ENCODE results near the gene HCK. TPM values are rescaled to one million over a fixed set of nuclear protein-coding genes. Genes with fewer than 3 reads are reported as not detected.

Gene HCK
- not detected in 2 replicates for total RNA-seq
- 0.26 TPM for polyA plus RNA-seq (2012)

DNA sequence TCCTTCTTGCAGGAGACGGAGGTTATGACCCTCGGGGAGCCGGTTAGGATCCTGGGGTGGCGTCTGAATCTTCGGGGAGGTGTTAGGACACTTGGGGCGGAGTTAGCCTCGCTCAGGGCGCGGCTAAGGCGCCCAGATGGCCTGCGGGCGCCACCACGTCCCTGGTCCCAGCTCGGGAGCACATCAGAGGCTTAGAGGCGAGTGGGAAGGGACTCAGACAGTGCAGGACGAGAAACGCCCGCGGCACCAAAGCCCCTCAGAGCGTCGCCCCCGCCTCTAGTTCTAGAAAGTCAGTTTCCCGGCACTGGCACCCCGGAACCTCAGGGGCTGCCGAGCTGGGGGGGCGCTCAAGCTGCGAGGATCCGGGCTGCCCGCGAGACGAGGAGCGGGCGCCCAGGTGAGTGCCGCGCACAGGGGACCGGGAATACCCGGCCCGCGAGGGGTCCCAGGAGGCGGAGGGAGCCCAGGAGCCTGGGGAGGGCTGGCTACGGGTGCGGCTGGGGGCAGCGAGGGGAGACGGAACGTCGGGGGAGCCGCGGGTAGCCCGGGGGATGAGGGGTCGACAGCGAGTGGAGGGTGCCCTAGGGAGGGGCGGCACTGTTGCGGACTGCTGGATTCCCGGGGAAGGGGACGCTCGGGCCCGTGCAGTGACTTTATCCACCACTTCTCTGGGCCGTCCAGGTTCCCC, at the start of gene HCK:
HCK (plus strand) TSS at position 153 of the 688 bp plus-strand sequence.
- DNase-seq (ENCODE audit: low read depth): no peak

DNA sequence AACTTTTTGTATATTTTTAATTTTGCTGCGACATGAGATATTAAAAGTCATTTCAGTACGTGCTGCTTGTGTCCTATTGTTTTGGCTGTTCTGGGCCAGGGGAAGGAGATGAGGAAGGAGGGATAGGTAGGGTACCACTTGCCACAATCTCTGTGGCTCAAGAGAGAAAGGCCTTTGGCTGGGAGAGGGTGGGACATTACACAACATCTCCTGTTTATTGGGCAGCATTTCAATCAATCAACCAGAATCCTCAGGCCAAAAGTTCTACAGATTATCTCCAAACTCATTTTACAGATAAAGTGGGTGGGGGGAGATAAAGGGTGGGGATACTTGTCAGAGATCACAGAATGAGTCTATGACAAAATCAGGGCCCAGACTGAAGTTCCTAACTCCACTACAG, 48.7 kb upstream of the HCK start:
- DNase-seq (ENCODE audit: low read depth): no peak

DNA sequence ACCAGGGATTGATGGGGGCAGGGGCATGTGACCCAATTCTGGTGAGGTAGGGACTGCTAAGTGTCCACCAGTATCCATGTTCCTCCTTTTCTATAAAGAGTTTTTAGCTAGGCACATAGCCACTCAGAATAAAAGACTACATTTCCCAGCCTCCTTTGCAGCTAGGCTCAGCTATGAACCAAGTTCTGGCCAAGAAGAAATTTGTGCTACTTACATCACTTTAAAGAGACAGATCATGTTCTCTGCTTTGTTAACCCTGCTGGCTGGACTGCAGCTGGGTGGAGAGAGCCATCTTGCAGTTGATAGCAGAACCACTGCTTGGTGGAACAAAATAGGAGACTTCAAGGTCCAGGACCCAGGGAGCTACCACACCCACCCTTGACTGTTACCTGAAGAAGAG, 47.1 kb upstream of the HCK start:
- no peak for DNase-seq (ENCODE audit: low read depth)

DNA sequence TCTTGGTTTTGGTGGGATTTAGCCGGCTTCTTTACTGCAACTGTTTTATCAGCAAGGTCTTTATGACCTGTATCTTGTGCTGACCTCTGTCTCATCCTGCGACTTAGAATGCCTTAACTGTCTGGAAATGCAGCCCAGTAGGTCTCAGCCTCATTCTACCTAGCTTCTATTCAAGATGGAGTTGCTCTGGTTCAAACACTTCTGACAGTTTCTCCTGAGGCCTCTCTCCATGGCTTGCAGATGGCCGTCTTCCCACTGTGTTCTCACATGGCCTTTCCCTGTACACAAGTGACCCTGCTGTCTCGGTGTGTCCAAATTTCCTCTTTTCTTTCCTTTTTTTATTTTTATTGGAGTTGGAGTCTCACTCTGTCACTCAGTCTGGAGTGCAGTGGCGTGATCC, 46.0 kb upstream of the HCK start:
- no peak for DNase-seq (ENCODE audit: low read depth)

DNA sequence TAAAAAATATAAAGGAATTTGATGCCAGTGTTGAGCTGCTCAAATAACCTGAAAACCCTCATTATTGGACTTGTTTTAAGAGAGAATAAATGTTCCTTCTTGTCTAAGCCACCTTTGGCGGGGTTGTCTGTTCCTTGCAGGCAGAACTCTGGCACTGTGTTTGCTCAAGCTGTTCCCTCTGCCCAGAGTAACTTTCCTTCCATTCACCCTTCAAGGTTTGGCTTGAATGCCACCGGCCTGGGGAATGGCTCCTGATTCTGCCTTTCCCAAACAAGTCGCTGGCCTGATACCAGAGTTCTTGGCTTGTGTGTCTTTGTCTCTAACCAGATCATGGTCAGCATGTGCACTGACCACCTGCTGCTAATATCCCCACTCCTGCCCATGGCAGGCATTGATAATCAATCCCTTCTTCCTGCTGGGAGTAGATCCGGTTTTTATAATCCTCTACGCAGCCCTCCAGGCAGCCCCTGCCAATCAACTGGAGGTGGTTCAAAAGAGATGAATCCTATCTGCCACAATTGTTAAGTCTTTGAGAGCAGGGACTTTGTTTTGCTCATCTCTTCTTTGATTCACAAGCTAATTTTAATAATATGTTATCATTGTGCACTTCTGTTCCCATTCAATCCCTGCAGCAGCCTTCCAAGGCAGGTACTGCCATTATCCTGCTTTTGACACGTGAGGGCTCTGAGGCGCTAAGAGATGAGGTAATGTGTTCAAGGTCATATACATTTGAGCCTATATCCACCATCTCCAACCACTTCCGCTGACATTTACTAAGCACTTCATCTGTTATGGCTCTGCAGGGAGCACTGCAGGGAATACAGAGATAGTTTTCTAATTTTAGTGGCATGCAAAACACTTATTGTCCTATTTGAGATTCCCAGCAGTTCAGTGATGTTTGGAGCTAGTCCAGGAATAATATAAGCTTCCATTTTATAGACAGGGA, 44.9 kb upstream of the HCK start:
- no peak for DNase-seq (ENCODE audit: low read depth)

DNA sequence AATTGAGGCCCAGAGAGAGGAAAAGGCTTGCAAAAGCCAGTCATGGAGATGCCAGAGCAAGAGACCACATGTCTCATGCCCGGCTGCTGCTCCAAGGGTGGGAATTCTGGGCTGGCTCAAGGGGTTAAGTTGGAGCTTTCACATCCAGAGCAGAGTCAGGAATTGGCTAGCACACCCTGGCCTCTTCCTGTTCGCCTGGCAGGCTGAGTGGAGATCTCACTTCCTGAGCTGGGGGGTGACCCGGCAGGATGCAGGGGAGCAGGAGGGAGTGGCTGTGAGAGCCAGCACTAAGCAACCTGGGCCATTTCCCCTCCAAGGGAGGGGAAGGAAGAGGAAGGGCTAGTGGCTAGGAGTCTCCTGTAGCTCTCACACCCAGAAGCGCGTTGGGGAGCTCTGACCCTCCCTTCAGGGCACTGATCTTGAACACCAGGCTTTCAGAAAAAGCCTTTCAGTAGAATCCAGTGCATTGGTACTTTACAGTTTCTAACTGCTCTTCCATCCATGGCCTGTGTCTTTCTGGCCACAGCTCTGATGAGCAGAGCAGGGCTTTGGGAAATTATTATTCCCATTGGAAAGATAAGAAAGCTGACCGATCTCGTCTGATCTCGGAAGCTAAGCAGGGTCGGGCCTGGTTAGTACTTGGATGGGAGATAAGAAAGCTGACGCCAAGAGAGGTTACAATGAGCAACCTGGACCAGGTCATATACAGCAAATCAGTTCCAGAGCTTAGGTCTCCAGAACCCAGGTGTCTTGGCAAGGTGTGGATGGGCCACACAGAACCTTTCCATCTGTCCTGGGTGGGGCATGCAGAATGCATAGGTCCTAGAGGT, 44.0 kb upstream of the HCK start:
- DNase-seq (ENCODE audit: low read depth): no peak

DNA sequence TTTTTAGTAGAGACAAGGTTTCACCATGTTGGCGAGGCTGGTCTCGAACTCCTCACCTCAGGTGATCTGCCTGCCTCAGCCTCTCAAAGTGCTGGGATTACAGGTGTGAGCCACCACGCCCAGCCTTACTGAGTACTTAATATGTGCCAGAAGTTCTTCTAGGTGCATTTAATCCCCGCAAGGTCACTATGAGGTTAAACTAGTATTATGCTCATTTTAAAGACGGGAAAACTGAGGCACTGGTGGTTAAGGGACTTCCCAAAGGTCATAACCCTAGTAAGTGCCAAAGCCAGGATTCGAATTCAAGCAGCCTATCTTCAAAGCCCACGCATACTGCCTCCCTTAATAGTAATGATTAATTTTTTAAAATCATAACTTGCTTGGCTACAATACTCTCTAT, 42.5 kb upstream of the HCK start:
- DNase-seq (ENCODE audit: low read depth): no peak

DNA sequence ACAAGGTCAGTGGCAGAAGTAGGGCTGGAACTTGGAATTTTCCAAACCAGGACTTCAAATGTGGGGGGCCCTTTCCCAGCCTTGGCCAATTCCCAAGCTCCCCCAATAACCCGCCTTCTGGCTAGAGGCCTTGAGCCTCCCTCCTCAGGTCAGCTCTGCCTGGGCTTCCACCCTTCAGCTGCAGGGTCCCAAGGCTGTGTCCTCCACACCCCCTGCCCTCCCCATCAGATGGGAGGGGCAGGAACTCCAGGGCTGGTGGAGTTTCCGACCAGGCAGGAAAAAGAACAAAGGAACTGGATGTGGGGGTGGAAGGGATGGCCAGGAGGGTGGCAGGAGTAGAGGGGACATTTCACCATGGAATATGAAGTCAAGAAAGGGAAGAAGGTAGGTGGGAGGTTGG, 41.9 kb upstream of the HCK start, which contains the start of gene CCM2L:
CCM2L (plus strand) TSS at position 338 of the 400 bp plus-strand sequence; CDS start at position 355, 17 bp downstream.
- no peak for DNase-seq (ENCODE audit: low read depth)

DNA sequence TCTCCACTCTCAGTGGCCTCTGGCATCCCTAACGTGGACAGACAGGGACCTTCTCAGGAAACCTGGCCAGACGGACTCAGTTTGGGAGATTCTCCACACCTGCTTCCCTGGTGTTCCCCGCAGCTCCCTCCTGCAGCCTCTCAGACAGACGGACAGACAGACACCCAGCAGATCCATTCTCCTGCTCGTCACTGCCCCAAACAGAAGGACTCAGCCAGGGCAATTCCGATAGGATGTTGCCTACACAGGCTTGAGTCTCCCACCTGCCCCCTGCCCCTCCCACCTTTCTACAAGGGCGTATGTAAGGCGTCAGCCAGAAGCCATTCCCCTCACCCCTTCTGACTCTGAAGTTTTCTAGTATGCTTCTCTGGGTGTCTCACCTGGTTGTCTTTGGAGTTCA, 41.4 kb upstream of the HCK start:
- no peak for DNase-seq (ENCODE audit: low read depth)

DNA sequence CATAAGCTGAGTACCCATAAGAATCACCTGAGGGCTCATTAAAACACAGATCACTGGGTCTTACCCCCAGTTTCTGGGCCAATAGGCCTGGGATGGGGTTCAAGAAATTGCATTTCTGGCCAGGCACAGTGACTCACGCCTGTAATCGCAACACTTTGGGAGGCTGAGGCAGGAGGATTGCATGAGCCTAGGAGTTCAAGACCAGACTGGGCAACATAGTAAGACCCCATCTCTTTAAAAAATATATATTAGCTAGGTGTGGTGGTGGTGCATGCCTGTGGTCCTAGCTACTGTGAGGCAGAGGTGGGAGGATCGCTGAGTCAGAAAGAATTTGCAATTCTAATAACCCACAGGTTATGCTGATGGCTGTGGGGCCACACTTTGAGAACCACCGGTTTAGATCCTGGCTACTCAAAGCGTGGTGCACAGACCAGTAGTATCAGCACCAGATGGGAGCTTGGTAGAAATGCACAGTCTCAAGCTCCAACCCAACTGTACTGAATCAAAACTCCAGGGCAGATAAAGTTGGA, 39.8 kb upstream of the HCK start:
- DNase-seq (ENCODE audit: low read depth): no peak

DNA sequence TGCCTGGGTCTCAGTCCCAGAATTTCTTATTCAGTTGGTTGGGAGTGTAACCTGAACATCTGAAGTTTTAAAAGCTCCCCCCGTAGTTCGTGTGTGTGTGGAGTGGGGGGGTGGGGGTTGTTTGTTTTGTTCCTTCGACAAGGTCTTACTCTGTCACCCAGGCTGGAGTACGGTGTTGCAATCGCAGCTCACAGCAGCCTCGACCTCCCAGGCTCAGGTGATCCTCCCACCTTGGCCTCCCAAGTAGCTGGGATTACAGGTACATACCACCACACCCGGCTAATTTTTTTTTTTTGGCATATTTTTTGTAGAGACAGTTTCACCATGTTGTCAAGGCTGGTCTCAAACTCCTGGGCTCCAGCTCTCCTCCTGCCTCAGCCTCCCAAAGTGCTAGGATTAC, 38.7 kb upstream of the HCK start:
- DNase-seq (ENCODE audit: low read depth): no peak

DNA sequence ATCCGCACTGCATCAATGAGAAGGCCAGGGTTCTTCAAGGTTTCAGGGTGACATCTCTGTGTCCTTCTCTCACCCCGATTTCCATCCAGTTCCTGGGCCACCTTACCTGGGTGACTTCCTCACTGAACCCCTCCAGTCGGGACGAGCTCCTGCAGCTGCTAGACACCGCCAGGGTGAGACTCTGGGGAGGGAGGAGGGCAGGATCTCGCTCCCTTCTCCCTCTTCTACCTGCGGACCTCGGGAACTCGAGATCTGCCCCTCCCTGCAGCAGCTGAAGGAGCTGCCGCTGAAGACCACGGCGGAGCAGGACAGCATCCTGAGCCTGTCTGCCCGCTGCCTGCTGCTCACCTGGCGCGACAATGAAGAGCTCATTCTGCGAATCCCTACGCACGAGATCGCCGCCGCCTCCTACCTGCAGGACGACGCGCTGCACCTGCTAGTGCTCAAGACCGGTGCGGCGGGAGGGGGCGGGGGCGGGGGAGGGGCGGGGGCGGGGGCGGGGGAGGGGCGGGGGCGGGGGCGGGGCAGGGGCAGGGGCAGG, 34.3 kb upstream of the HCK start:
- no peak for DNase-seq (ENCODE audit: low read depth)

DNA sequence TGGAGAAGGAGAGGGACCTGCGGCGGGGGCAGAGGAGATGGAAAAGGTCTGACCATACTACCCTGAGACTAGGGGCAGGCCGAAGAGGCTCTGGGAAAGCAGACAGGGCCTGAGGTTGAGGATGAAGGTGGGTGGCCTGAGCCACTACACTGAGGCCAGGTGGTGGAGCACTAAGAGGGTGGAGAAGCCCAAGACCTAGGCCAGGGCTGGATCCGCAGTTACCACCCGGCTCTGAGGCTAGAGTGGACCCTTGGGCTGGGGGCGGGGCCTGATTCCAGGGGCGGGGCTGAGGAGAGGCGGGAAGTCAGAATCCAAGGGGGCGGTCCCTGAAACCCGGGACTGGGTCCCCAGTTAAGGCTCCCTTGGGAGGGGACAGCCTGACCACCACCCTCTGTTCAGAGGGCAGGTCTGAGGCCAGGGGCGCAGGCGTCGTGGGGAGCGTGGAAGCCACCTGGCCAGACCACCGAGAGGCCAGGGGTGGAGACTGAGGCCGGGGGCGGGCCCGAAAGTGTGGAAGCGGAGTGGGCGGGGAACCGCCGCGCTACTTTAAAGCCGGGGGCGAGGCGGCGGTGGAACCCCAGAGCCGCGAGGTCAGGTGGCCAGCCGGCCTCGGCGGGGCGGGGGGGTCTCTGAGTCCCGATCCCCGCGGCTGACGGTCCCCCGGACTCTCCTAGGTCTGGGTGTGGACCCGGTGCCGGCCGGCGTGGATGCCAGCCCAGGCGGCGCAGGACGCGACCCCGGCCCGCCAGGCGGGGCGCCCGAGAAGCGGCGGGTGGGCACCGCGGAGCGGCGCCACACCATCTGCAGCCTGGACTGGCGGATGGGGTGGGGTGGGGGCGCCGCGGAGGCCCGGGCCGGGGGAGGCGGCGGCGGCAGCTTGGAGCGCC, 33.5 kb upstream of the HCK start:
- no peak for DNase-seq (ENCODE audit: low read depth)

DNA sequence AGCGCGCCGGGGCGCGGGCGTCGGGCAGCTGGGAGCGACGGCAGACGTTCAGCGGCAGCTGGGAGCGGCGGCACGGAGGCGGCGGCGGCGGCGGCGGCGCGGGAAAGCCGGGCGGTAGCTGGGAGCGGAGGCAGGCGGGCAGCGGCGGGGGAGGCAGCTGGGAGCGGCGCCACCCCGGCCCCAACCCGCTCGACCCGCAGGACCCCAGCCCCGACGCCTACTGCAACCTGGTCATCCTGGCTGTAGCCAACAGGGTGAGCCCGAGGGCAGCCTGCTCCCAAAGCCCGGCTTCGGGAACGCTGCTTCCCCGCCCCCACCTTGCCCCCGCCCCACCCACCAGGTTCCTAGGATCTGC, 32.9 kb upstream of the HCK start:
- peak; percentile 15 for DNase-seq (ENCODE audit: low read depth)

DNA sequence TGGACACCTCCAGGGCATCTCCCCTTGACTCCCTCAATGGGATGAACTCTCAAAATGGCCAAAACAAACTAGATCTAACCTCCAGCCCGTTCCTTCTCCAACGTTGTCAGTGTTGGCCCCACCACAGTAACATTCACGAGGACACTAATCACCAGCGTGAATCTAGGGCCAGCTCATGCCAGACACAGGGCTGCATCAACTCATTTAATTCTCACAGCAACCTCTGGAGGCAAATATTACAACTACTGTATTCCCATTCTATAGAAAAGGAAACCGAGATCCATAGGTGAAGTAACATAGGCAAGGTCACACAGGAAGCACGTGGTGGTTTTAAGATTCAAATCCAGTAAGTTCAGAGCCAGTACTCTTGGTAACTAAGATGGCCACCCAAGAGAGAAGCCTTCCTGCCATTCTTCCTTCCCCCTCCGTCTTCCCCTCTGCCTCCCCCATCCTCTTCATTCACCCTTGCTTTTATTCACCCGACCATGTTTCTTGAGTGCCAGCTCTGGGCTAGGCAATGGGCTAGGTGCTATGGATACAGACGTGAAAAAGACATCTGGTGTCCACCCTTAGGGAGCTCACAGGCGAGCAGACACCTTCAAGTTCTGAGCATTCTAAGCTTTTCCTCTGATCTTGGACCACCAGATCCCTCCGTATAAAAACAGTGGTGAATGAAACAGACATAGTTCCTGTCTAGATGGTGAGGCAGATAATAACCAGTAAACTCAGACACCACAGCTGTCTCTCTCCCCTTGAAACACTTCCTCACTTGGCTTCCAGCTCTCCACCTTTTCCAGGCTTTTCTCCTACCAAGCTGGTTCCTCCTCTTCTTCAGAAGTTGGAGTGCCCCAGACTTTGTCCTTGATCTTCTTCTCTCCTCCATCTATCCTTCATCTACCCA, 32.2 kb upstream of the HCK start:
- no peak for DNase-seq (ENCODE audit: low read depth)

DNA sequence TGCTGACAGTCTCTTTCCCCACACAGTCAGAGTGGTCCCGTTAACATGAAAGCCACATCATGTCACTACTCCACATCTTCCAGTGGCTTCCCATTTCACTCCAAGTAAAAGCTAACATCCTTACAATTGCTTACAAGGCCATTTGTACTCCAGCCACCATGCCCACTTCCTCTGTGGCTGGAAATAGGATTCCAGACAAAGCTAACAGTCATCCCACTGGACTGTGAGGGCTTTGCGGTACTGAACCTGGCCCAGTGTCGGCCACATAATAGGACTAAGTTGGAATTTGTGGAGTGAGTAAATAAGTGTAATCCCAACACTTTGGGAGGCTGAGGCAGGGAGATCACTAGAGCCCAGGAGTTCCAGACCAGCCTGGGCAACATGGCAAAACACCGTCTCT, 31.0 kb upstream of the HCK start:
- peak; percentile 56 for DNase-seq (ENCODE audit: low read depth)

DNA sequence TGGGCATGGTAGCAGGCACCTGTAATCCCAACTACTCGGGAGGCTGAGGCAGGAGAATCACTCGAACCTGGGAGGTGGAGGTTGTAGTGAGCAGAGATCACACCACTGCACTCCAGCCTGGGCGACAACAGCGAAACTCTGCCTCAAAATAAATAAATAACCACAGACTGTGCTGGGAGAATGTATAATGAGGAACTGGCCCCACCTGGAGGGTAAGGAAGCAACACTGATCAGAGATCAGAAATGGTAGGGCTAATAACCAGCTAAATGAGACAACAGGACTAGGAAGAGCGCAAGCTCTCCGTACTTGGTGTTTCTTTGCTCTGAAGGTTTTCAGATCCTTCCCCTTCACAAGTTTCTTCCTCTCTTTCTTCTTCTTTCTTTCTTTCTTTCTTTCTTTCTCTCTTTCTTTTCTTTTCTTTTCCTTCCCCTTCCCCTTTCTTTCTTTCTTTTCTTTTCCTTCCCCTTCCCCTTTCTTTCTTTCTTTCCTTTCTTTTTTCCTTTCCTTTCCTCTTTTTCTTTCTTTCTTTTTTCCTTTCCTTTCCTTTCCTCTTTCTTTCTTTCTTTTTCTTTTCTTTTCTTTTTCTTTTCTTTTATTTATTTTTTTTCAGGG, 27.3 kb upstream of the HCK start:
- no peak for DNase-seq (ENCODE audit: low read depth)

DNA sequence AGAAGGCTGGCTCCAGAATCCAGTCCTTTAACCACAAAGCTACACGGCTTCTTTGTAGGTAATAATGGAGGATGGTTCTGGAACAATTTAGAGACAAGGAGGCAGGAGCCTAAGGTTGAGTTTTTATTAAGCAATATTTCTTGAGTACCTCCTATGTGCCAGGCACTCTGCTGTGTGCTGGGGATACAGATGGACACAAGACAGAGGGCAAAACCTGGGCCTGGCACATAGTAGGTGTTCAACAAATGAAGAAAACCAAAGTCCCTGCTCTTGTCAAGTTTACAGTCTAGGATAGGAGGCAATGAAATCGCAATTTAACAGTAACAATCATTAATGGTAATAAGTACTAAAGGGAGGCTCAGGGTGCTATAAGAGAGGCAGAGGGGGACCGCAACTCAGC, 24.4 kb upstream of the HCK start:
- DNase-seq (ENCODE audit: low read depth): no peak
